Parathyroid adenoma (tissue), 2 donors: Measurements from ENCODE around the gene R3HDML.

ENCODE experiments used
- H2AFZ ChIP-seq: fragments of 300-600 bp; sonication (generic); one replicate; pipeline ENCODE4 v1.7.0; 2017; ENCODE audit warnings: antibody characterized with exemption, mild to moderate bottlenecking
- H3K27ac ChIP-seq: fragments of 300-600 bp; sonication (generic); one replicate; pipeline ENCODE4 v1.7.0; 2017
- H3K27me3 ChIP-seq: fragments of 300-600 bp; sonication (generic); one replicate; pipeline ENCODE4 v1.7.0; 2017; ENCODE audit warnings: low read length; ENCODE audit not compliant: control insufficient read depth, insufficient read depth
- H3K36me3 ChIP-seq: fragments of 300-600 bp; sonication (generic); one replicate; pipeline ENCODE4 v1.7.0; 2017; ENCODE audit warnings: low read length; ENCODE audit not compliant: control insufficient read depth, insufficient read depth
- H3K4me1 ChIP-seq: fragments of 300-600 bp; sonication (generic); one replicate; pipeline ENCODE4 v1.7.0; 2017; ENCODE audit warnings: control low read depth
- H3K4me2 ChIP-seq: fragments of 300-600 bp; sonication (generic); one replicate; pipeline ENCODE4 v1.7.0; 2017; ENCODE audit warnings: low read length
- H3K4me3 ChIP-seq: fragments of 300-600 bp; sonication (generic); one replicate; pipeline ENCODE4 v1.7.0; 2017; ENCODE audit warnings: low read depth, low read length
- H3K79me2 ChIP-seq: fragments of 300-600 bp; sonication (generic); one replicate; pipeline ENCODE4 v1.7.0; 2017; ENCODE audit warnings: control low read depth
- H3K9ac ChIP-seq: fragments of 300-600 bp; sonication (generic); one replicate; pipeline ENCODE4 v1.7.0; 2017; ENCODE audit warnings: mild to moderate bottlenecking
- H3K9me3 ChIP-seq: fragments of 300-600 bp; sonication (generic); one replicate; pipeline ENCODE4 v1.7.0; 2017; ENCODE audit warnings: low read length; ENCODE audit not compliant: control insufficient read depth
- TF ChIP-seq, protein P1 (sequence below): fragments of 300-600 bp; sonication (generic); IDR thresholded peaks from one replicate; pipeline ENCODE4 v1.7.0; 2017; ENCODE audit warnings: antibody characterized with exemption, mild to moderate bottlenecking
- donor health status: primary hyperparathyroidism.

Gene R3HDML

DNA sequence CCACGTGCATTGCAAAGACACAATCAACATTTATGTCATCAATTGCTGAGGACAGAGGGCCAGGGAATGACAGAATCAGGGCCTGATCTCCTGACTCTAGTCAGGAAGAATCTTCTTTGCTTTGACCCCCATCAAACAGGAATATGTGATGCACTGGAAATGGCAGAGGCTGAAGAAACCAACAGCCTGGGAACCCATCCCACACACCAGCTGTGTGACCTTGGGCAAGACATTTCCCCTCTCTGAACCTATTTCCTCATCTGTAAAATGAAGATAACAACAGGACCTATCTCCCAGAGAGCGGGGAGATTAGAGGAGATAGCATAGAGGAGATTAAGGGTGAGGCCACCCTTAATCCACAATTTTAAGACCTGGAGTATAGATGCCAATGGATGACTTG, 20.2 kb downstream of the R3HDML start:
- Histone ChIP-seq H3K4me3 (no peak overlapping the region), H3K9me3 (no peaks in the 10 kb centered on the region), H3K9ac (no peak overlapping the region), H3K27me3 (no peaks in the 10 kb centered on the region), H3K36me3 (no peaks in the 10 kb centered on the region), H3K27ac (no peak overlapping the region), H3K4me2 (no peak overlapping the region), H2AFZ (no peak overlapping the region), H3K4me1 (peaks cover 3% of the 10 kb centered on the region), H3K79me2 (no peaks in the 10 kb centered on the region)
- TF ChIP-seq, protein P1, sequence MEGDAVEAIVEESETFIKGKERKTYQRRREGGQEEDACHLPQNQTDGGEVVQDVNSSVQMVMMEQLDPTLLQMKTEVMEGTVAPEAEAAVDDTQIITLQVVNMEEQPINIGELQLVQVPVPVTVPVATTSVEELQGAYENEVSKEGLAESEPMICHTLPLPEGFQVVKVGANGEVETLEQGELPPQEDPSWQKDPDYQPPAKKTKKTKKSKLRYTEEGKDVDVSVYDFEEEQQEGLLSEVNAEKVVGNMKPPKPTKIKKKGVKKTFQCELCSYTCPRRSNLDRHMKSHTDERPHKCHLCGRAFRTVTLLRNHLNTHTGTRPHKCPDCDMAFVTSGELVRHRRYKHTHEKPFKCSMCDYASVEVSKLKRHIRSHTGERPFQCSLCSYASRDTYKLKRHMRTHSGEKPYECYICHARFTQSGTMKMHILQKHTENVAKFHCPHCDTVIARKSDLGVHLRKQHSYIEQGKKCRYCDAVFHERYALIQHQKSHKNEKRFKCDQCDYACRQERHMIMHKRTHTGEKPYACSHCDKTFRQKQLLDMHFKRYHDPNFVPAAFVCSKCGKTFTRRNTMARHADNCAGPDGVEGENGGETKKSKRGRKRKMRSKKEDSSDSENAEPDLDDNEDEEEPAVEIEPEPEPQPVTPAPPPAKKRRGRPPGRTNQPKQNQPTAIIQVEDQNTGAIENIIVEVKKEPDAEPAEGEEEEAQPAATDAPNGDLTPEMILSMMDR: no peak

DNA sequence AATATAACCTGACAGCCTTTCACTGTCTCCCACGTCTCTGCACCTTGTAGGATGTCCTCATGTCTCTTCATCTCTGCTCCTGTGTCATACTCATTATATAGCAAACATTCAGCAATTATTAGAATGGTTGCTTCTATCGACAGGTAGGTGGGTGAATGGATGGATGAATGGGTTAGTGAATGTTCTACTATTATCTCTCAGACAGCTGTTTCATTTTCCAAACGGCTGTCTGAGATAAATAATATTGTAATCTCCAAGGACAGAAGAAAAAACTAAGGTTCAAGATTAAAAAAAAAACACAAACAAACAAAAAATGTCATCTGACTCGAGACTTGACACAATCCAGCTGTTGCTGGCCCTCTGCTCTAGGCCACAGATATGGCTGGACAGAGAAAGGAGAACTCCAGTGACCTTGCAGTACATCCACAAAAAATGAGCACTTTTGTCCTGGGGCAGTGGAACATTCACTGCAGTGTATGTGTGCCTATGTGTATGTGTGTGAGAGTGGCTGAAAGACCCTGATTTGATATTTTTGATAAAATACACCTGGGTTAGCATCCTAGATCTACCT, 20.8 kb downstream of the R3HDML start:
- H3K36me3 ChIP-seq: no peaks in the 10 kb centered on the region
- no peaks in the 10 kb centered on the region for H3K27me3 ChIP-seq
- no peak overlapping the region for H3K27ac ChIP-seq
- no peak overlapping the region for H3K4me3 ChIP-seq
- no peak overlapping the region for H3K9ac ChIP-seq
- no peak overlapping the region for H3K4me2 ChIP-seq
- no peaks in the 10 kb centered on the region for H3K9me3 ChIP-seq
- TF ChIP-seq, protein P1: no peak
- peaks cover 3% of the 10 kb centered on the region for H3K4me1 ChIP-seq
- no peaks in the 10 kb centered on the region for H3K79me2 ChIP-seq
- no peak overlapping the region for H2AFZ ChIP-seq

DNA sequence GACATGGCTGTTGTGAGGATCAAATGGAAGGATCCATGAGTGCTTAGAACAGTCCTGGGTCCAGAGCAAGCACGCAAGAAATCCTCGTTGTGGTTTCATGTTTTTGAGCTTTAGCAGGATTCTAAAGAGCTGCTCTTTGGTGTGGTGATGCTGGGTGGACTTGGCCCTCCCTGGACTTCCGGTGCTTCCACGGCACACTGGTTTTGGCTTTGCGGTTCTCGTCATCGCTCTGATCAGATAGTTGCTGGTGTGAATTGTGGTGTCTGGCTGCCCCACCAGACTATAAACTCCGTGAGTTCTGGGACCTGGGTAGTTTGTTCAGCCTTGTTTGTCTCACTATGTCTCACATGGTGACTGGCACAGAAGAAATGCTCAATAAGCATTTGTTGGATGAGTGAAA, 21.9 kb downstream of the R3HDML start:
- H3K4me1 ChIP-seq: peaks cover 3% of the 10 kb centered on the region
- no peak overlapping the region for H2AFZ ChIP-seq
- H3K9ac ChIP-seq: no peak overlapping the region
- H3K79me2 ChIP-seq: no peaks in the 10 kb centered on the region
- H3K9me3 ChIP-seq: no peaks in the 10 kb centered on the region
- H3K36me3 ChIP-seq: no peaks in the 10 kb centered on the region
- H3K27me3 ChIP-seq: no peaks in the 10 kb centered on the region
- TF ChIP-seq, protein P1: no peak
- H3K27ac ChIP-seq: no peak overlapping the region
- H3K4me3 ChIP-seq: no peak overlapping the region
- H3K4me2 ChIP-seq: no peak overlapping the region

DNA sequence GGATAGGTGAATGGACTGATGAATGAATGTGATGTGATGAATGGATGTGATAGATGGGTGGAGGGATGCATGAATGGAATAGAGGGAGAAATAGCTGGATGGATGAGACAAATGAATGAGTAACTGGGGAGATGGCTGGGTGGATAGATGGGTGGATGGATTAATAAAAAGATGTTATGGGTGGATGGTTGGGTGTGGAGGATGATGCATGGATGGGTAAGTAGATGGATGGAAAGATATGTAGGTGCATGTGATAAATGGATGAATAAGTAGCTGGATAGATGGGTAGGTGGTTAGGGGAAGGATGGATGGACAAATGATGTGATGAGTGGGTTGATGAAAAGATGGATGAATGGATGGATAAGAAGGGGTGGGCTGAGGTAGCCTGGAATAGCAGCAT, 23.4 kb downstream of the R3HDML start:
- Histone ChIP-seq H3K79me2 (no peaks in the 10 kb centered on the region), H3K4me3 (no peak overlapping the region), H2AFZ (no peak overlapping the region), H3K27me3 (no peaks in the 10 kb centered on the region), H3K9ac (no peak overlapping the region), H3K9me3 (no peaks in the 10 kb centered on the region), H3K4me1 (peaks cover 3% of the 10 kb centered on the region), H3K27ac (no peak overlapping the region), H3K4me2 (no peak overlapping the region), H3K36me3 (no peaks in the 10 kb centered on the region)
- TF ChIP-seq, protein P1: no peak

DNA sequence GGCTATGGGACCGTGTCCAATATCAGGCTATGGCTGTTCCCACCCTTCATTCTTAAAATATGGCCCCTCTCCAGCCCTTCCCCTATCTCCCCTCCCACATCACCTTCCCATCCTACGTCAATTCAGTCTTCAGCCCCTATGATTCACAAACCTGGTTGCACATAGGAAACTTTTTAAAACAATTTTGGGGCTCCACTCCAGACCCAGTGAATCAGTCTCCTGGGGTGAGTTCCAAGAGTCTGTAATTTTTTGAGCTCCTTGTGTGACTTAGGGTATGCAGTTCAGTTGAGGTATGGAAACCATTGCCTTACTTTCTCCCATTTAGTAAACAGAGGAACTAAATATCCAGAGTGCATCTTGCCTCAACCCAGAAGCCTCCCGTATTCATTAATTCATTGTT, 24.2 kb downstream of the R3HDML start:
- H3K79me2 ChIP-seq: no peaks in the 10 kb centered on the region
- peaks cover 3% of the 10 kb centered on the region for H3K4me1 ChIP-seq
- TF ChIP-seq, protein P1: no peak
- no peak overlapping the region for H3K4me2 ChIP-seq
- H3K9me3 ChIP-seq: no peaks in the 10 kb centered on the region
- H3K4me3 ChIP-seq: no peak overlapping the region
- H3K27ac ChIP-seq: peak overlapping the region; percentile 29
- no peaks in the 10 kb centered on the region for H3K36me3 ChIP-seq
- H2AFZ ChIP-seq: peak overlapping the region; percentile 14
- H3K27me3 ChIP-seq: no peaks in the 10 kb centered on the region
- no peak overlapping the region for H3K9ac ChIP-seq
